HG02885 (cell line): ENCODE data around the gene NUDT19.
"Not testable (repeated sequence)": the region's sequence is repeated elsewhere in the genome, so short reads cannot be mapped to it uniquely, and the experiment has no call there.

ENCODE experiments used
- ATAC-seq: cut with Tn5 transposase; IDR thresholded peaks from one replicate; pipeline ENCODE4 v1.9.1; 2021; ENCODE audit warnings: mild to moderate bottlenecking; ENCODE audit not compliant: unreplicated experiment, poor library complexity

NUDT19 gene

DNA sequence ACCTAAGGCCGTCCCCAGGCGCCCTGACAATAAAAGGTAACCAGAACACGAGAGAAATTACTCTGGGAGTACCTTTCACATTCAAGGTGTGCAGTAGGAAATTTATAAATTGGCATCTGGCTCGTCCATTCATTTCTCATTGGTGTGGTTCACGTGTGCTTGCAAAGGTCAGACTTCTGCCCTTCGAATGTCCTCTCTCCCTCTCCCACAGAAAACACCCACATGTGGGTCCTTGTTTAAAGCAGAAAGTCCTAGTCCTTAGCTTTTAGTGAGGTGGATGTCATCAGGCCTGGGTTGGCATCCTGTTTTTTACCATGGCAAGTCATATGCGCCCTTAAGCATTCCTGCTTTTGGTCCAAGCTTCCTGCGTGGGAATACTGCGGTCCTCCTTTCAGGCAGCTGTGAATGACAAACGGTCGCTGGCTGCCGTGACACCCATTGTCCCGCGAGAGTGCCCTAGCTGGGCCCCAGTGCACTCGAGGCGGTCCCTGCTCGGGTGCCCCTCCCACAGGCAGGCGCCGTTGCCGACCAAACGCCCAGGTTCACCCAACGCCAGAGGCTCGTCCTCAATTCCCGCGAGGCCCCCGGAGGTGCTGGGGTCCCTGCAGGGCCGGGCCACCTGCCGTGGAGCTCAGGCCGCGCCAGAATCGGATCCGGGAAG, at the start of gene NUDT19:
Gene NUDT19 (plus strand): TSS at position 531 of the 661 bp plus-strand sequence. CDS start 140 bp downstream, outside the sequence.
- ATAC-seq: peak; percentile 83

DNA sequence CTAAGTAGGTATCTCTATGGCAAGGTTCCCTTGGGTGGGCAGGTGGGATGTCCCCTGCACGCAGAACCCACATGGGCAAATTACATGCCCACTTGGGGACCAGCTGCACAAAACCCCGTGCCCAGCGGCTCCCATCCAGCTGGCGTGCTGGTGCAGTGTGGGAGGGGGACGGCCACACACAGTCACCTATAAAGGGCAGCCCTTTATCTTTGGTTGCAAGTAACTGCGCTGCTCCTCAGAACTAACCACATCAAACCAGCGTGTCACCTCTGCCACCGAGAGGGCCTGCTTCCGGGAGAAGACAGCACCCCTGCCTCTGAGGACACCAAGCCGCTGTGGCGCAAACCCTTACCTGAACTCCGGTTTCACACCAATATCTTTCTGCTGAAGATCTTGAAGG, 48.9 kb upstream of the NUDT19 start:
- no peak for ATAC-seq

DNA sequence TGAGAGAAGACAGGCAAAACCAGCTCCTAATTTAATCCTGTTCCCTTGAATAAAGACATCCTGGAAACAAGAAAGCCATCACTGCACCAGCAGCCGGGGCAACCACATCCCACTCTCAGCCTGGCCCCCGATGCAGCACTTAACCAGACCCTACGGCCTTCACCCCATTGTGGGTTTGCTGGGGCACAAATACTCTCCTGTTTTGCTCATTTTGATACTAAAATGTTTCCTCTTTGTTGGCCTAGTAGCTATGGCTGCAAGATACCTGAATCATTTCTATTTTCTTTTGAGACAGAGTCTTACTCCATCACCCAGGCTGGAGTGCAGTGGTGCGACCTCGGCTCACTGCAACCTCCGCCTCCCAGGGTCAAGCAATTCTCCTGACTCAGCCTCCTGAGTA, 45.1 kb upstream of the NUDT19 start:
- ATAC-seq: no peak

DNA sequence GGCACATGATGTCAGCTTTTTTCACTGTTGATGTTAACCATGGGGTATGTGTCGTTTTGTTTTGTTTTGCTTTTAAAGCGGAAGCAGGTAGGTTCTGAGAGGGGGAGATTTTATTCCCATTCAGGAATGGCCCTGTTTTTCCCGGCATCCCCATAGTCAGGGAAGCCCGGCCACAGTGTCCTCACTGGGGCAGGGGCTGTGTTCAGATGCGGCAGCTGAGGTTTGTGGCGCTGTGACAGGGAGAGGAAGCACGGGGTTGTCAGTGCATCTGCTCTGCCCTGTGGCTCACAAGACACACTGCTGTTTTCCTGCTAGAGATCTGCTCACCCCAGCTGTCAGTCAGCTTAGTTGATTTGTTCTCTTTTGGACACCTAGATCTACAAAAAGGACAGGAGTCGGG, 44.3 kb upstream of the NUDT19 start:
- ATAC-seq: no peak

DNA sequence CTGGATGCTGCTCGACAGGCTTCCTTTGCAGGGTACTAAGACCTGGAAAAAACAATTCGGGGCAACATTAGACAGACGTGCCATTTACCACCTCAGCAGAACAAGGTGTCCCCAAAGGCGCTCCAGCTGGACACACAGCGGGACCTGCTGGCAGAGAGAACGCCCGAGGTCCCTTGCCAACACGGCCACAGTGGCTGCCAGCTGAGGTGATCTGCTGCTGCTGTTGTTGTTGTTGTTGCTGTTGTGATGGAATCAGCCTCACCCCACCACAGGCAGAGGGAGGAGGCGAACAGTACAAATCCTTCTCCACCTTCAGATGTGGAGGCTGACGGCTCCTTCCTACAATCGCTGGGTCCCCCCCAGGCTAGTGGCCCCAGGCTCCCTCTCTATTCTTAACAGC, 41.9 kb upstream of the NUDT19 start:
- no peak for ATAC-seq

DNA sequence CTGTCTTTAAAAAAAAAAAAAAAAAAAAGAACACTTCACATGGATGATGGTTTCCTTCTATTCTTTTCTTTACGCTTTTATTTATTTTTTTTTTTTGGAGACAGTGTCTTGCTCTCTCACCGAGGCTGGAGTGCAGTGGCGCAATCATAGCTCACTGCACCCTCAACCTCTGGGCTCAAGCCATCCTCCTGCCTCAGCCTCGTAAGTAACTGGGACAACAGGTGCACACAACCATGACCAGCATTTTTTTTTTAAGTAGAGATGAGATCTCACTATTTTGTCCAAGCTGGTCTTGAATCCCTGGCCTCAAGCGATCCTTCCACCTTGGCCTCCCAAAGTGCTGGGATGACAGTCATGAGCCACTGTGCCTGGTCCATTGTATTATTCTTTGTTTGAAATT, 41.0 kb upstream of the NUDT19 start:
- ATAC-seq: no peak

DNA sequence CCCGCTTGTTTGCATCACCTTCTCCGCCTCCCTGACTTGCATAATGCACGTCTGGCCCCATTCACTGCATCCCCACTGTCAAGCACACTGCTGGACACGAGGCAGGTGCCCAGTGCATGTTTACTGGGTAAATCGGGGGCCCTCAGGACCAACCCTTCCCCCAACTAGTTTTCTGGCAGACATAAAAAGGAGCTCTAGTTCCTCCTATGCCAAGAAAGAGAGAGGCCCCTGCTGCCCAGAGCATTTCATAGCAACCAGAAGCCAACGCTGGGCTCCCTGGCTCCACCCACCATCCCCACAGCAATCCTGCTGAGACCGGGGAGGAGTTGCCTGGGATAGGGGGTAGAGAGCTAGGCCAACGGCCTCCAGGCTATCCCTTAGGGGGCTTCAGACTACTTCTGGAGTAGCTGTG, 39.9 kb upstream of the NUDT19 start:
- no peak for ATAC-seq

DNA sequence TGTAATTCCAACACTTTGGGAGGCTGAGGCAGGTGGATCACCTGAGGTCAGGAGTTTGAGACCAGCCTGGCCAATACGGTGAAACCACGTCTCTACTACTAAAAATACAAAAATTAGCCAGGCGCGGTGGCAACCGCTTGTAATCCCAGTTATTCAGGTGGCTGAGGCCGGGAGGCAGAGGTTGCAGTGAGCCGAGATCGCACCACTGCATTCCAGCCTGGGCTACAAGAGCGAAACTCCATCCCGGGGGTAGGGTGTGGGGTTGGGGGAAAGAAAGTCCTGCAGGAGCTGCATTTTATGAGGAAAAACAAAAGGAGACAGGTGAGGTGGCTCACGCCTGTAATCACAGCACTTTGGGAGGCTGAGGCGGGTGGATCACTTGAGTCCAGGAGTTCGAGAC, 39.3 kb upstream of the NUDT19 start:
- not testable (repeated sequence) for ATAC-seq

DNA sequence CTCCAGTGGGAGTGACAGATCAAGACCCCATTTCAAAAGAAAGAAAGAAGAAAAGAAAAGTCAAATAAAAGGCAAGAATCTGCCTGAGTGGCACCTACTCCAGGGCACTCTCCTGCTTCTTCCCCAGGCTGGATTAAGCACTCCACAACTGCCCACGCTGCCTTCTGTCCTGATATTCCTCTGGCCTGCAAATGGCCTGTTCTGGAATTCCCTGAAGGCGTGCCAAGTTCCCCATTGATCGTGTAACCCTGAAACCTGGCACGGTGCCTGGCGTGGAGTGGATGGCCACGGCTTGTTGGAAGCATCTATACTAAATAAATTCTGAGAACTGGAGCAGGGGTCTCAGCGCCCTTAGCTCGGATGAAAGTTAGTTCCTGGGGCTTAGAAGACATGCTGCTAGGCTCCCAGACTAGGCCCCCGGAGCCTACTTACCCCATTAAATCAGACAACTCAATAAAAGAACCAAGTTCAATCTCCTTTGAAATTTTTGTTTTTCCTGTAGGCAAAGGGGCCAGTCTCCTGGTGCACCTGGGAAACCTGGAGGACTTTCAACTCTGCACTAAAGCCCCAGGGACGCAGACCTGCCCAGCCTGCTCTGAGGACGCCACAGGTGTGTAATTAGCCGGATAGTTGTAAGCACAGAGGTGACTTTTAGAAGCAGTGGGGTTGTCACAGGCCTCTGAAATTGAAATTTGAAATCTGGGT, 38.6 kb upstream of the NUDT19 start:
- no peak for ATAC-seq

DNA sequence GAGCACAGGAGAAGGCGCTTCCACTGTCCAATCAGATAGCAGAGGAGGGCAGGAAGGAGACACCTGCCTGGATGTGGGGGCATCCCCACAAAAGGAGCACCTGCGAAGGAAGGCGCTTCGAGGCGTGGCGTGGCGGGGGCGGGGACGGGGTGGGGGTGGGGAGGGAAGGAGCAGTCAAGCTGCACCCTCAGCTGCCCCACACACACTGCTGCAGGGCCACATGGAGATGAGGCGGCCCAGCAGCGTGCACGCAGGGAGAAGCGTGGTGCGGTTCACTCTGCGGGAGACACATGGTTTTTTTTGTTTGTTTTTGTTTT, 38.1 kb upstream of the NUDT19 start:
- ATAC-seq: no peak

DNA sequence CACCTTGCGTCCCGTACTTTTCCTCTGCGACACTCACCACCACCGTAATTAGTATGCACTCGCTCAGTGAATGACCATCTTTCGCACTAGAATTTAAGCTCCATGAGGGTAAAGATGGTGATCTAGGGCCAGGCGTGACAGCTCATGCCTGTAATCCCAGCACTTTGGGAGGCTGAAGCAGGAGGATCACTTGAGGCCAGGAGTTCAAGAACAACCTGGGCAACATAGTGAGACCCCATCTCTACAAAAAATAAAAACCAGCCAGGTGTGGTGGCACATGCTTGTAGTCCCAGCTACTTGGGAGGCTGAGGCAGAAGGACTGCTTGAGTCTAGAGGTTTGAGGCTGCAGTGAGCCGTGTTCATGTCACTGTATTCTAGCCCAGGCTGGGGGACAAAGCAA, 35.2 kb upstream of the NUDT19 start:
- ATAC-seq: not testable (repeated sequence)

DNA sequence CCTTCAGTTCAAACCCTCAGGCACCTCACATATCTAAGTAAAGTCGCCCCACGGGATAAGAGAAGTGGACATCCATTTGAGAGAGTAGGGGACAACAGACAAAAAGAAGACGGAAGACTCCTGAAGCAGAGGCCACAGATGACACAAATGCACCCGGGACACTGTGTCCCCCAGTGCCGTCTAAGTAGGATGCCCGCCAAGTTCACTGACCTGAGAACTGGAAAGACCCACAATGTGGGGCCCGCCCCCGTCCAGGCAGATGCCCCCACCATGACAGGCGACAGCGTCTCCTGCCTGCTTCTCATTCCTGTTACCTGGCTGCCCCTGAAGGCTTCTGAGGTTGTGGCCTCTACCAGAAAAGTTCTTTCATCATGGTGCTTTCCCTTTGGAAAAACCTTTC, 33.5 kb upstream of the NUDT19 start:
- ATAC-seq: no peak

DNA sequence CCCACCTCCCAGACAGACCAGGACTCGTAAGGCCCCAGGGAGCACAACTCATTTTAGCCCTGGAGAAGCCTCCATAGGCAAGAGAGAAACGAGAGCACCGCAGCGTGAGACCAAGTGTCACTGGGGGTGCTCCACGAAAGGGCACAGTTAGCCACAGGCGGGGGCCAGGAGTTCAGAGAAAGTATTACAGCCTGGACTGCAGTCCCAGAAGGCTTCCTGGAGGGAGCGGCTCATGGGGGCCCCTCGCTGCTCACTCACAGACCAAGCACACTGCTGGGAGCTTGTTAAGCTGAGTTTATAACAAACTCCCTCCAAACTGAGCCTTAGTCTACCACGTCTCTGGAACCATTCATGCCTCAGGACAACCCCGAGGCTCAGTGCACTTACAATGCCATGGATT, 33.1 kb upstream of the NUDT19 start:
- ATAC-seq: no peak

DNA sequence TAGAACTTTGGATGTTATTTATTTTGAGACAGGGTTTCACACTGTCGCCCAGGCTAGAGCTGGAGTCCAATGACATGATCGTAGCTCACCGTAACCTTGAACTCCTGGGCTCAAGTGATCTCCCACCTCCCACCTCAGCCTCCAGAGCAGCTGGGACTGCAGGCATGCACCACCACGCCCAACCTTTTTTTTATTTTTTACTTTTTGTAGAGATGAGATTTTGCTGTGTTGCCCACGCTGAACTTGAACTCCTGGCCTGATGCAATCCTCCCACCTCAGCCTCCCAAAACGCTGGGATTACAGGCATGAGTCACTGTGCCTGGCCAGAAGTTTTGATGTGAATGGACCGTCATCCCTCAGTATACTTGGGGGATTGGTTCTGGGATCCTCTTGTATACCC, 30.3 kb upstream of the NUDT19 start:
- ATAC-seq: no peak

DNA sequence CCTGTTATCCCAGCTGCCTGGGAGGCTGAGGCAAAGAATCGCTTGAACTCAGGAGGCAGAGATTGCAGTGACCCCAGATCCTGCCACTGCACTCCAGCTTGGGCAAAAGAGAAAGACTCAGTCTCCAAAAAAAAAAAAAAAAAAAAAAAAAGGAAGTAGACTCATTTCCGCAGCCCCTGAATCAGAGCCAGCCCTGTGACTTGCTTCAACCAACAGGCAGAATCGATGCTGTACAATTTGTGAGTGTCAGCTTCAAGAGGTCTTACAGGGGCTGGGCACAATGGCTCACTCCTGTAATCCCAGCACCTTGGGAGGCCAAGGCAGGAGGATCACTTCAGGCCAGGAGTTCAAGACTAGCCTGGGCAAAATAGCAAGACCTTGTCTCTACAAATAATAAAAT, 29.4 kb upstream of the NUDT19 start:
- ATAC-seq: no peak

DNA sequence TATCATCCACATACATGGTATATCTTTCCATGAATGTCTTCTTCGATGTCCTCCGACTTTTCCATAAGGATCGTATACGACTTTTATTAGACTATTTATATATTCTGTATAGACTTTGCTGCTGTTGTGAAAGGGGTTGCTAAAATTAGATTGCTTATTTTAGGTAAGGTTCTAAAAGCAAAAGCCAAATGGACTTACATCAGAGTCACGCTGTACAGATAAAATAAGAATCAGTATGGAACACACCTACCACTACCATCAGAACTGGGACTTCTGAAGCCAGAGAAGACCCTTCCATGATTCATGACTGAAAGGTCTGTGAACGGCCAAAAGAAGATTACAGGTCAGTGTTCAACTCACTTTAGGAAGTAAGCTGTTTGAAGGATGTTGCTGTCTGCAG, 25.5 kb upstream of the NUDT19 start:
- no peak for ATAC-seq

DNA sequence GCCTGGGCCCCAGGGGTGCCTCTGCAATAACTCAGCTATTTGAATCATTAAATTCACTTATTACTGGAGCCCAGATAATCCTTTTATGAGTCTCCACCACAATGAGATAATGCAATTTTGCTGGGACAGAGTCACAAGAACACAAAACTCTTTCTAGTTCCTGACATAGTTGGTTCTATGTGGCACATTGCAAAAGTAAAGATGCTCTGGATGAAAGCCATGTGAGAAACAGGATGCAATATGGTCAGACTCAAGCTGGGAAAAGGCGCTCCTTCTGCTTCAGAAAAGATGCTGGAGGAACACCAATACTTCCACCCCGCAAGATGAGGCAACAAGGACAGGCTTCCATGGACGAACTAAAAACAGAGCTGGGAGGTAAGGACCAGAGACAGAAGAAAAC, 22.3 kb upstream of the NUDT19 start:
- no peak for ATAC-seq

DNA sequence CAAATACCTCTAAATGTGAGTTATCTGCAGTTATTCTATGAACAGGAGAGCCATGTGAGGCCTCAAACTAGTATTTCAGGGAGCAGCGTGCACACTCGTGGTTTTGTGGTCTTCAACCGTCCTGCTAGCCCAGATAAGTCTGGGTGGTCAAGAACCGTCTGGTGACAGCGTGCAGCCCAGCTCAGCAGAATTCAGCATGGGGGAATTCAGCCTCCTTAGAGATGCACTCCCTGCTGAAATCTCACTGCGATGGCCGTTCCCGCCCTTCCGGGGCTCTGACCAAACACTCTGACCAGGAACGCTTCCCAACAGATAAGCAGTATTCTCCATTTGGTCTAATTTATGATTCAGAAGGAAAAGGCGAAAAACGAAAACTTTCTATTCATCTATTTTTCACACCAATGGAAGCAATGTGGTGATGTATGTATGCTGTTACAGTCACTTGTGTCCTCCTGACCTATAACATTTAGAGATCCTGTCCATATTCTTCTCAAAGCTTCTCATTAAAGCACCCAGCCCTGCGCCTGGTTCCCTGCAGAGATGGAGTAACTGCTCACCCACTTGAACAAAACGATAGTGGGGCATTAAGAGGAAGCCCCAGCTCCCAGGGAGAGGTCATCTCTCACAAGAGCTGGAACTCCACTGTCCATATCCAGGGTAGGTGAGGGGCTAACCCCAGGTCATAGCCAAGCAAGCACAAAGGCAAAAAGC, 19.6 kb upstream of the NUDT19 start:
- no peak for ATAC-seq

DNA sequence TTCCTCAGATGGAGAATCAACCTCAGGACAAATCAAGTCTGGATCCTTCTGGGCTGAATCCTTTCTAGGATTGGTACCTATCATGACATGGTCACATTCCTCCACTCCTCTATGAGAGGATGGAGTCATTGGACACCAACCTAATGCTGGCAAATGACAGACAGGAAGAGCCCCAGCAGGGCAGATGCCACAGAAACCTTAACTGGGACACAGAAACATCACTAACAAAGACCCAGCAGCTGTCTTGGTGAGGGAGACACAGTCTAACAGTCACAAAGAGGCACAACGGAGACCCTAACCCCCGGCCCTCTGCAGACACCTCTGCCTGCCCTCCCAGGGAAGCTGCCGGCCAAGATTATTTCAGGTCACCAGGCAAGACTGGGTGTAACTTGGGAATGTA, 18.8 kb upstream of the NUDT19 start:
- no peak for ATAC-seq

DNA sequence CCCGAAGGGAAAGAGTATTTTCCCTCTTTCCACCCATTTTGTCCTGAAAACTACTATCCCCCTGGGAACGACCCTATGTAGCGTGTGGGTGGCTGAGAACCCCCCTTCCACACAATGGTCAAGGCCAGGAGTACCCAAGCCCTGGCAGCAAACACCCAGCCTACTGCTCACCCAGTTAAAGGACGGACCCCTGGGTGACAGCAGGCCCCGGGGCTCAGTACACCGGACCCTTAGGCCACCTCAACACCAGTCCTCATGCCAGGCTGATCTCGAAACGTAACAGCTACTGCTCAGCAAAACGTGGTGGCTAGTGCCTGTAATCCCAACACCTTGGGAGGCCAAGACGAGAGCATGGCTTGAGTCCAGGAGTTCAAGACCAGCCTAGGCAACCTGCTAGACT, 18.0 kb upstream of the NUDT19 start:
- ATAC-seq: no peak

DNA sequence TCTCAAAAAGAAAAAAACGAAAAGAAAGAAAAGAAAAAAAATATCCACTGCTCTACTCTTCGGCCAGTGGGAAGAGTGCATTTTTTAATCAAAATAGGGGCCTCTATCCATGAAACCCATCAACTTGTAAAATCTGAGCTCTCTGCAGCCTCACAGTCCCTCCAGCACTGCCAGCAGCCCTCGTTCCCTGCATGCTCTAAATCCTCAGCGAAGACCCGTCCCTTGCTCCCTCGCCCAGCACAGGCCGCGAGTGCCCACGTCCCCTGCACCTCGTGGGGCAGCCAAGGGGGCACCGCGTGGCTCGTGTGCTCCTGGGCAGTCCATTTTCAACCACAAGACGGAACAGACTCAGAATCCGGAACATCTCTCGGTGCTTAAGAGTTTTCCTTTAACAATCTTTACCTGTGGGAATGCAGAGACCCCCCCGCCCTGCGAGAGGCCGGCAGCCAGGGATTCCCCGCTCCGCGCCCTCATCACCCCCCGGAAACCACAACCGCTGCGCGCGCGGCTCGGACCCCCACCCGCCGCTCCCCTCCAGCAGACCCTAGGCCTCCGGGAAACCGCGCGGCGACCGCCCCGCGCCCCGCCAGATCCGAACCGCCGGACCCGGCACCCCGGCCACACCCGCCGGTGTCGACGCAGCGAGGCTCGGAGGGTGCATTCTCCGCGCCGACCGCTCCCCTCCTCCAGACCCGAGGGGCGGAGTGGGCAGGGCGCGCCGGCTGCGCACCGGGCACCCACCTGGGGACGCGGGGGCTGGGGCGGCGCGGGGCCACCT, 17.3 kb upstream of the NUDT19 start:
- no peak for ATAC-seq
